Measurements from ENCODE around the gene ANKRD13D. TPM values are rescaled to one million over a fixed set of nuclear protein-coding genes. Genes with fewer than 3 reads are reported as not detected.

ANKRD13D gene
- total and polyA plus RNA-seq, 12 donors: 8.7 to 205 (median 40.4) TPM

- Histone ChIP-seq H3K4me3 (no peak overlapping the region), H3K27me3 (no peaks in the 10 kb centered on the region), H3K4me1 (replicated peaks in 1 of 2) (peaks cover 22 to 28% of the 10 kb centered on the region in 2 donors), H3K36me3 (replicated peaks in 1 of 2) (no peaks in the 10 kb centered on the region), H3K27ac (no peak overlapping the region), H3K9me3 (replicated peaks in 1 of 3) (no peaks in the 10 kb centered on the region)
- WGBS, 4 donors: 75 to 85% (median 83%) methylated on average over 5 of the region's 5 CpGs
- TF ChIP-seq, protein P1, sequence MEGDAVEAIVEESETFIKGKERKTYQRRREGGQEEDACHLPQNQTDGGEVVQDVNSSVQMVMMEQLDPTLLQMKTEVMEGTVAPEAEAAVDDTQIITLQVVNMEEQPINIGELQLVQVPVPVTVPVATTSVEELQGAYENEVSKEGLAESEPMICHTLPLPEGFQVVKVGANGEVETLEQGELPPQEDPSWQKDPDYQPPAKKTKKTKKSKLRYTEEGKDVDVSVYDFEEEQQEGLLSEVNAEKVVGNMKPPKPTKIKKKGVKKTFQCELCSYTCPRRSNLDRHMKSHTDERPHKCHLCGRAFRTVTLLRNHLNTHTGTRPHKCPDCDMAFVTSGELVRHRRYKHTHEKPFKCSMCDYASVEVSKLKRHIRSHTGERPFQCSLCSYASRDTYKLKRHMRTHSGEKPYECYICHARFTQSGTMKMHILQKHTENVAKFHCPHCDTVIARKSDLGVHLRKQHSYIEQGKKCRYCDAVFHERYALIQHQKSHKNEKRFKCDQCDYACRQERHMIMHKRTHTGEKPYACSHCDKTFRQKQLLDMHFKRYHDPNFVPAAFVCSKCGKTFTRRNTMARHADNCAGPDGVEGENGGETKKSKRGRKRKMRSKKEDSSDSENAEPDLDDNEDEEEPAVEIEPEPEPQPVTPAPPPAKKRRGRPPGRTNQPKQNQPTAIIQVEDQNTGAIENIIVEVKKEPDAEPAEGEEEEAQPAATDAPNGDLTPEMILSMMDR (IDR thresholded peaks at IDR 0.05): no peak
- no peak for TF ChIP-seq POLR2A (IDR thresholded peaks at IDR 0.05)
- no peak for DNase-seq
- intact Hi-C loops (cut with DNase I): loop anchor here in 1 of 2 donors (5.0 kb wide), 1 partner anchor 33 kb away; no protein-coding TSS in a partner anchor
Measured at GRCh38 chr11:67349036-67349435, 59.9 kb downstream of the ANKRD13D start.

- intact Hi-C loops (cut with DNase I): loop anchor here in 1 of 2 donors (5.0 kb wide), 1 partner anchor 33 kb away; no protein-coding TSS in a partner anchor
- WGBS, 4 donors: 86 to 97% (median 89%) methylated on average over 2 of the region's 2 CpGs
- no peaks in the 10 kb centered on the region for H3K9me3 ChIP-seq (replicated peaks in 1 of 3)
- H3K27me3 ChIP-seq: no peaks in the 10 kb centered on the region
- no peak overlapping the region for H3K4me3 ChIP-seq
- H3K27ac ChIP-seq: no peak overlapping the region
- TF ChIP-seq, protein P1 (IDR thresholded peaks at IDR 0.05): no peak
- no peak for TF ChIP-seq POLR2A (IDR thresholded peaks at IDR 0.05)
- H3K36me3 ChIP-seq (replicated peaks in 1 of 2): no peaks in the 10 kb centered on the region
- peaks cover 26 to 32% of the 10 kb centered on the region in 2 donors for H3K4me1 ChIP-seq (replicated peaks in 1 of 2)
- no peak for DNase-seq
Measured at GRCh38 chr11:67349457-67349856, 60.4 kb downstream of the ANKRD13D start.

DNA sequence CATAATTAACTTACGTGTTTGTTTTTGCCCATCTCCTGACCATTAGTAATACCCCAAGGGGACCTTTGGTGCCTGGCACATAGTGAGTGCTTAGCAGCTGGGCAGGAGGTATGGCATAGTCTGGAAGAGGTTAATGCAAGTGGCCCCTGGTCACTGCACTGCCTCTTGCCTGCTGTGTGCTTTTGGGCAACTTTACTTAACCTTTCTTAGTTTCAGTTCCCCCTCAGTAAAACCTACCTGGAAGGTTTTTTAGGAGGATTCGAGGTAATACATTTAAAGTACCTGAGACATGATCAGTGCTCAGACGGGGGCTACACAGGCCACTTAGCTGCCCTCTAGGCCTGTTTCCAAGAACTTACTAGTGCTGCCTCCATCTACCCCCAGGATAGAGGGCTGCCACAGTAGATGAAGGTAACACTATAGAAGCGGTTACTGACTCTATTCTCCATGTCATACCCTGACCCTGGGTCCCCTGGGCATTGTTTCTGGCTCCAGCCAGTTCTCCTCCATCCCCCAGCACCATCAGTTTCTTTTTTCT lies 60.9 kb downstream of the ANKRD13D start:
- intact Hi-C loops (cut with DNase I): loop anchor here in 1 of 2 donors (5.0 kb wide), 1 partner anchor 32 kb away; no protein-coding TSS in a partner anchor
- TF ChIP-seq POLR2A (IDR thresholded peaks at IDR 0.05): no peak
- TF ChIP-seq, protein P1 (IDR thresholded peaks at IDR 0.05): no peak
- Histone ChIP-seq H3K4me3 (no peak overlapping the region), H3K27me3 (no peaks in the 10 kb centered on the region), H3K36me3 (replicated peaks in 1 of 2) (no peaks in the 10 kb centered on the region), H3K27ac (no peak overlapping the region), H3K4me1 (replicated peaks in 1 of 2) (peaks cover 32 to 38% of the 10 kb centered on the region in 2 donors), H3K9me3 (replicated peaks in 1 of 3) (no peaks in the 10 kb centered on the region)
- no peak for DNase-seq
- WGBS, 4 donors: 82 to 91% (median 85%) methylated on average over 4 of the region's 4 CpGs

GRCh38 chr11:67351275-67352005 lies 62.3 kb downstream of the ANKRD13D start:
- no peak overlapping the region for H3K4me3 ChIP-seq
- H3K27me3 ChIP-seq: no peaks in the 10 kb centered on the region
- DNase-seq: peak in 6 of 7 donors; percentile 57 to 78 (median 65)
- H3K9me3 ChIP-seq (replicated peaks in 1 of 3): no peaks in the 10 kb centered on the region
- TF ChIP-seq, protein P1 (IDR thresholded peaks at IDR 0.05): peak; percentile 77 to 92 (median 88)
- TF ChIP-seq POLR2A (IDR thresholded peaks at IDR 0.05): no peak
- no peaks in the 10 kb centered on the region for H3K36me3 ChIP-seq (replicated peaks in 1 of 2)
- H3K4me1 ChIP-seq (replicated peaks in 1 of 2): peaks cover 37 to 51% of the 10 kb centered on the region in 2 donors
- H3K27ac ChIP-seq: peak overlapping the region in 4 of 5 donors; percentile 57 to 99 (median 98)
- 48 to 55% (median 51%) methylated on average over 10 to 11 of the region's 11 CpGs for WGBS, 4 donors
- intact Hi-C loops (cut with DNase I): loop anchor here in 1 of 2 donors (2.0 kb wide), 1 partner anchor 31 kb away; no protein-coding TSS in a partner anchor
